Activated CD8-positive, alpha-beta memory T cell treated with anti-CD3 and anti-CD28 coated beads for 36 hours (primary cell): ENCODE data around the gene SRPK2. TPM values are rescaled to one million over a fixed set of nuclear protein-coding genes. Genes with fewer than 3 reads are reported as not detected.
"Not testable (repeated sequence)": the region's sequence is repeated elsewhere in the genome, so short reads cannot be mapped to it uniquely, and the experiment has no call there.

Experiments
- CTCF ChIA-PET: fragments of 350-600 bp; sonication (Branson Sonifier 250); formaldehyde crosslinking; loops from one replicate; lab custom pipeline; 2021; ENCODE audit warnings: antibody characterized with exemption; lab: Charles Lee
- POLR2A ChIA-PET: fragments of 350-600 bp; sonication (Branson Sonifier 250); formaldehyde crosslinking; loops from one replicate; lab custom pipeline; 2021; ENCODE audit warnings: antibody characterized with exemption; lab: Charles Lee
- total RNA-seq, 2 experiments: library from RNA; stranded (reverse); gene quantifications; one replicate each; pipeline ENCODE4 v1.2.3, GENCODE V29; 2021

SRPK2 gene
- total RNA-seq, 2 experiments from 2014 or later: 38.8 to 43.9 TPM

DNA sequence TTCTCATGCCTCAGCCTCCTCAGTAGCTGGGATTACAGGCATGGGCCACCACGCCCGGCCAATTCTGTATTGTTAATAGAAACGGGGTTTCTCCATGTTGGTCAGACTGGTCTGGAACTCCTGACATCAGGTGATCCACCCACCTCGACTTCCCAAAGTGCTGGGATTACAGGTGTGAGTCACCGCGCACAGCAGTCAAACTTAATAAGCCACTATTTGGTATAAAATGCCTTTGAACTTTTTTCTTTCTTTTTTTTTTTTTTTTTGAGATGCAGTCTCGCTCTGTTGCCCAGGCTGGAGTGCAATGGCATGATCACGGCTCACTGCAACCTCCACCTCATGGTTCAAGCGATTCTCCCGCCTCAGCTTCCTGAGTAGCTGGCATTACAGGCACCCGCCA lies 40.5 kb downstream of the SRPK2 start:
- CTCF ChIA-PET, POLR2A ChIA-PET: not testable (repeated sequence)

GRCh38 chr7:105346593-105347322 lies 42.0 kb downstream of the SRPK2 start:
- ChIA-PET CTCF (interaction anchor here (1.2 kb wide), 1 partner anchor 57 kb away, joined by 3 read pairs; no protein-coding TSS in a partner anchor), POLR2A (no interaction called here)

GRCh38 chr7:105346138-105346537 lies 42.6 kb downstream of the SRPK2 start:
- ChIA-PET POLR2A (no interaction called here), CTCF (interaction anchor here (0.6 to 1.2 kb wide), 2 partner anchors 39 to 56 kb away, joined by 3 read pairs; no protein-coding TSS in a partner anchor)

- ChIA-PET CTCF (interaction anchor here (0.6 kb wide), 1 partner anchor 40 kb away, joined by 3 read pairs; no protein-coding TSS in a partner anchor), POLR2A (no interaction called here)
Observed at GRCh38 chr7:105345725-105346124, 43.0 kb downstream of the SRPK2 start.

- CTCF ChIA-PET: no interaction called here
- POLR2A ChIA-PET: interaction anchor here (0.8 kb wide), 1 partner anchor 181 kb away, joined by 8 read pairs; no protein-coding TSS in a partner anchor
Observed at GRCh38 chr7:105345003-105345402, 43.7 kb downstream of the SRPK2 start.

DNA sequence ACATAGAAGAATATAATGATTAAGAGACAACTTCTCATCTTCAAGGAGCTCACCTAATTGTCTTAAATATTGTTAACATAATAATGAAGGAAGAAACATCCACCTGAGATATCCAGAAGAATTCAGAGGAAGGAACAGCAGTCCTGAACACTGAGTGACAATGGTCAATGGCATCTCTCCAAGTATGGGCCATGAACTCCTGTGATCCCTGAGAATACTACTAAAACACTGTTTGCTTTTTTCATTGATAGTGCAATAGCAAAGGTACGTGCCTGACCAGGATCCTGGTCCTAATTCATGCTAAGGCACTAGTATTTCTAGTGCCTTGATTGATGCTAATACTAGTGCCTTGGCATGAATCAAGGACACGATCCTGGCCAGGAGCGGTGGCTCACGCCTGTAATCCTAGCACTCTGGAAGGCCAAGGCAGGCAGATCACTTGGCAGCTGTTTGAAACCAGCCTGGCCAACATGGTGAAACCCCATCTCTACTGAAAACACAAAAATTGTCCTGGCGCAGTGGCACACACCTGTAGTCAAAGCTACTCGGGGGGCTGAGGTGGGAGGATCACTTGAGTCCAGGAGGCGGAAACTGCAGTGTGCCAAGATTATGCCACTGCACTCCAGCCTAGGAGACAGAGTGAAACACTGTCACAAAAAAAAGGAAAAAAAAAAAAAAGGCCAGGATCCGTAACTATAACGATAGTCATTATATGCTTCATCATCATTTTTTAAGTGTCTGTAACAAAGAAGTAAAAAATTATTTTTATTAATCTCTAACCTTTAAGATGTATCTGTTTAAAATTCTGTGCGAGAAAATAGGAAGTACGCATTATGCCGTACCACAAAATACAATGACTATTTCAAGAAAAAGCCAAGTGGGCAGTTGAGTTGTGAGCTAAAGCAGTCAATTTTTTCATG lies 49.1 kb downstream of the SRPK2 start:
- POLR2A ChIA-PET: no interaction called here
- CTCF ChIA-PET: no interaction called here

DNA sequence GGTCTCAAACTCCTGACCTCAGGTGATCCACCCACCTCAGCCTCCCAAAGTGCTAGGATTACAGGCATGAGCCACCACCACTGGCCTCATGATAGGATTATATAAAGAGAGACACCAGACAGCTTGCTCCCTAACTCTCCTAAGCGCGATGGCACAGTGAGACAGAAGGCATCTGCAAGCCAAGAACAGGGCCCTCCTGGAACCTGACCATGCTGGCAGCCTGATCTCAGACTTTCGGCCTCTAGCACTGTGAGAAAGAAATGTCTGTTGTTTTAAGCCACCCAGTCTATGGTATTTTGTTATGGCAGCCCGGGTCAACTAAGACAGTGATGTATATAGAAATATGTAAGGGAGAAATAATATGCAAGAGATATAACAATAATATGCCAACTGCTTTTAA lies 51.2 kb downstream of the SRPK2 start:
- ChIA-PET CTCF (no interaction called here), POLR2A (no interaction called here)

- ChIA-PET CTCF (interaction anchor here (0.6 kb wide), 1 partner anchor 183 kb away, joined by 4 read pairs; no protein-coding TSS in a partner anchor), POLR2A (no interaction called here)
Observed at GRCh38 chr7:105336009-105336408, 52.7 kb downstream of the SRPK2 start.

GRCh38 chr7:105332661-105333060 lies 56.1 kb downstream of the SRPK2 start:
- CTCF ChIA-PET, POLR2A ChIA-PET: not testable (repeated sequence)

DNA sequence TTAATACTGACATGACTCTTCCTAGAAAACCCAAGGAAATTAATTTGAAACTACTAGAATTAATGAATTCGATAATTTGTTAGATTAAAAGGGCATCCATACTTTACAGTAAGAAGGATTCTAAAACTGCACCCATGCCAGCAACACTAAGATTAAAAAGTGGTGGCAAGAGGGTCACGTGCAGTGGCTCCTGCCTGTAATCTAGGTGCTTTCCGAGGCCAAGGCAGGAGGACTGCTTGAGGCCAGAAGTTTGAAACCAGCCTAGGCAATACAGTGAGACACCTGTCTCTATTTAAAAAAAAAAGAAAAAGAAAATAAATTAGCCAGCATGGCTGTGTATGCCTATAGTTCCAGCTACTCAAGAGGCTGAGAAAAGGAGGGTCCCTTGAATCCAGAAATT lies 58.2 kb downstream of the SRPK2 start:
- ChIA-PET CTCF (interaction anchor here (0.6 kb wide), 2 partner anchors 10 to 354 kb away, joined by 3 to 4 read pairs; no protein-coding TSS in a partner anchor), POLR2A (no interaction called here)

DNA sequence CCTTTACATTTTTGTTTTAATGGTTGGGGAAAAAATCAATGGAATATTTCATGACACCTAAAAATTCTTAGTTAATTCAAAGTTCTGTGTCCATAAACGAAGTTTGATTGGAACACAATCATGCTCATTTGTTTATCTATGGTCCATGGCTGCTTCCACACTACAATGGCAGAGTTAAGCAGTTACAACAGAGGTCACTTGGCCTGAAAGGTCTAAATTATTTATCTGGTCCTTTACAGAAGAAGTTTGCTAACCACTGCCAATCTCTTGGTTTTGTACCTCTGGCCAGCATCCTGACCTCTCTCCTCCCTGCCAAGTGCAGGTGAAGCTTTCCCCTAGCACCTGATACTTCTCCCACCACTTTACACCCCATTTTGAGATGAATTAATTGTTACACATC lies 61.5 kb downstream of the SRPK2 start:
- ChIA-PET CTCF (no interaction called here), POLR2A (no interaction called here)

DNA sequence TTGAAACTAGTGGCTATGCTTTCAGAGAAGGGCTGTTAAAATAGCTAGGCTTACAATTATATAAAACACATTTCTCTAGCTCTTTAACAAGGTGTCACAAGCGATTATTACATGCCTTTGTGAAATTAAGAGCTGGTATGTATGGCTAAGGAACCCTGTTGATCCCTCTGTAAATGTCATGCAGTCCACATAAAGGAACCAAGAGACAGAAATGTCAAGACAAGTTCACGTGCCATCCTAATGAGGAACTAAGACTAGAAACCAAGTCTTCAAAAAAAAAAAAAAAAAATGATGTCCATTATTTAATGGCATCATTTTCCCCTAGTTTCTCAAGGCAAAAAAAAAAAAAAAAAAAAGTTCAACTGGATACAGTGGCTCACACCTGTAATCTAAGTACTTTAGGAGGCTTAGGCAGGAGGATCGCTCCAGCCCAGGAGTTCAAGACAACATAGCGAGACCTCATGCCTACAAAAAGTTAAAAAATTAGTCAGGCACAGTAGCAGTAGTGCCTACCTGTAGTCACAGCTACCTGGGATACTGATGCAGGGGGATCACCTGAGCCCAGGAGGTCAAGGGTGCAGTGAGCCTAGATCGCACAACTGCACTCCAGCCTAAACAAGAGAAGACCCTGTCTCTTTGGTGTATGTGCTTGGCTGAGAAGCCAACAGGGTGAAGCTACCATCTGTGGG lies 63.4 kb downstream of the SRPK2 start:
- ChIA-PET POLR2A (no interaction called here), CTCF (interaction anchor here (0.6 to 1.3 kb wide), 2 partner anchors 9 to 406 kb away, joined by 3 read pairs; no protein-coding TSS in a partner anchor)

DNA sequence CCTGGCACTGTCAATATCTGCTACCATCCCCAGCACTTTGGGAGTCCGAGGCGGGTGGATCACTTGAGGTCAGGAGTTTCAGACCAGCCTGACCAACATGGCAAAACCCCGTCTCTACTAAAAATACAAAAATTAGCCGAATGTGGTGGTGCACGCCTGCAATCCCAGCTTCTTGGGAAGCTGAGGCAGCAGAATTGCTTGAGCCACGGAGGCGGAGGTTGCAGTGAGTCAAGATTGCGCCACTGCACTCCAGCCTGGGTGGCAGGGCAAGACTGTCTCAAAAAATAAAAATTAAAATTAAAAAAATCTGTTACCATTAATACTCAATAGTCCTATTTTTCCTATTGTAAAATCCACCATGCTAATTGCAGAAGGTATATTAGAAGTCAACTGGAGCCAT lies 64.1 kb downstream of the SRPK2 start:
- POLR2A ChIA-PET: not testable (repeated sequence)
- CTCF ChIA-PET: interaction anchor here (1.3 kb wide), 1 partner anchor 10 kb away, joined by 3 read pairs; no protein-coding TSS in a partner anchor

DNA sequence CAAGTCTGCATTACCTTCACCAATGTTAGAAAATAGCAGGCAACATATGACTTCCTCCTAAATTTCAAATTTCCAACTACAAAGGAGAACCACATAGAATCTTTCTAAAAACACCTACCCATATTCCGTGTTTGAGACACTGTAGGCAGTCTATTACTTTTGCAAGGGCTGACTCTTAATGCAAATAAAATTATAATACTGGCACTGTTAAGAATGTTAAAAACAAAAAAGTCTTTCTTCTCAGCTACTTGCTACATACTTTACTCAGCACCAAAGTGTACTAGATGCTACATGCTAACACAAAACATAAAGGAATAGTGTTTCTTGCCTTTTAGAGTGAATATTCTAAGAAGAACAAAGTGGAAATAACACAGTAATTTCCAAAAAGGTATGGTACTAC lies 65.4 kb downstream of the SRPK2 start:
- ChIA-PET POLR2A (interaction anchor here (0.7 kb wide), 1 partner anchor 208 kb away, joined by 3 read pairs; no protein-coding TSS in a partner anchor), CTCF (no interaction called here)

GRCh38 chr7:105322655-105323277 lies 66.0 kb downstream of the SRPK2 start:
- POLR2A ChIA-PET: no interaction called here
- CTCF ChIA-PET: no interaction called here

GRCh38 chr7:105321754-105322455 lies 66.8 kb downstream of the SRPK2 start:
- ChIA-PET CTCF (no interaction called here), POLR2A (no interaction called here)

DNA sequence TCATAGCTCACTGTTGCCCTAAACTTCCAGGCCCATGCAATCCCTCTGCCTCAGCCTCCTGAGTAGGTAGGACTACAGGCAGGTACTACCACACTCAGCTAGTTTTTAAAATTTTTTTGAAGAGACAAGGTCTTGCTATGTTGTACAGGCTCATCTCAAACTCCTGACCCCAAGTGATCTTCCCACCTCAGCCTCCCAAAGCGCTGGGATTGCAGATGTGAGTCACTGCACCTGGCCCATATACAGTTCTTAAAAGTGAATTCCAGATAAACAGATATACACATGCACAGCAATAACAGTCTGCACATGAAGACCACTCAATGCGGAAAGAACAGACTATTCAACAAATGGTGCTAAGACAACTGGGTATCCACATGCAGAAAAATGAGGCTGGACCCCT lies 67.8 kb downstream of the SRPK2 start:
- ChIA-PET CTCF (interaction anchor here (0.9 to 1.4 kb wide), 2 partner anchors 14 to 23 kb away, joined by 3 read pairs; no protein-coding TSS in a partner anchor), POLR2A (no interaction called here)

GRCh38 chr7:105319578-105319977 lies 69.1 kb downstream of the SRPK2 start:
- ChIA-PET CTCF (interaction anchor here (0.6 to 1.4 kb wide), 2 partner anchors 25 to 67 kb away, joined by 3 read pairs; no protein-coding TSS in a partner anchor), POLR2A (no interaction called here)
